ENCODE measurements around the gene GVQW3.

The GVQW3 gene

GRCh38 chr11:76380977-76381719 is at the start of gene GVQW3, which contains the start of gene THAP12:
TSS of gene GVQW3 (plus strand) at chr11:76381323. CDS start at chr11:76381829, 506 bp downstream.
TSS of gene THAP12 (minus strand) at chr11:76381132. CDS start at chr11:76380836, 296 bp downstream.
- peak; percentile 57 for TF ChIP-seq CTCF (IDR thresholded peaks at IDR 0.05; ENCODE audit: control insufficient read depth, extremely low read depth, insufficient read depth)
- peak within 1 kb of the TSS; percentile 56 for H3K4me3 ChIP-seq (ENCODE audit: low read depth, low read length)
- DNase-seq (ENCODE audit: low read depth): peak; percentile 88

DNA sequence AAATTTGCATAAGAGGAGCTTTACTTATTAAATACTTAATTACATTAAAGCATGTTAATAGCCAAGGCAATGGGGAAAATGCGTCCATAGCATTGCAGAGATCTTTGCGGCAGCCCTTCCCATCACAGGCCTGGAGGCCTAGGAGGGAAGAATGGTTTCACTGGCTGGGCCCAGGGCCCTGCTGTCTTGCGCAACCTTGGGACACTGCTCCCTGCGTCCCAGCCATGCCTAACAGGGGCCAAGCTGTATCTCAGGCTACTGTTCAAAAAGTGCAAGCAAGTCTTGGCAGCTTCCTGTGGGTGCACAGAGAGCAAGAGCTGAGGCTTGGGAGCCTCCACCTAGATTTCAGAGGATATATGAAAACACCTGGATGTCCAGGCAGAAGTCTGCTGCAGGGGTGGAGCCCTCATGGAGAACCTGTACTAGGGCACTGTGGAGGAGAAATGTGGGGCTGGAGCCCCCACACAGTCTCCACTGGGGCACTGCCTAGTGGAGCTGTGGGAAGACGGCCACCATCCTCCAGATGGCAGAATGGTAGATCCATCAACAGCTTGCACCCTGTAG is 46.2 kb upstream of the GVQW3 start:
- no peak for DNase-seq (ENCODE audit: low read depth)
- TF ChIP-seq CTCF (IDR thresholded peaks at IDR 0.05; ENCODE audit: control insufficient read depth, extremely low read depth, insufficient read depth): no peak

GRCh38 chr11:76335842-76336241 is 45.3 kb upstream of the GVQW3 start:
- no peak for DNase-seq (ENCODE audit: low read depth)
- TF ChIP-seq CTCF (IDR thresholded peaks at IDR 0.05; ENCODE audit: control insufficient read depth, extremely low read depth, insufficient read depth): no peak
- H3K4me3 ChIP-seq (ENCODE audit: low read depth, low read length): no peak overlapping the region

More for the DNA sequence above, 46.2 kb upstream of the GVQW3 start:
- no peak overlapping the region for H3K4me3 ChIP-seq (ENCODE audit: low read depth, low read length)

DNA sequence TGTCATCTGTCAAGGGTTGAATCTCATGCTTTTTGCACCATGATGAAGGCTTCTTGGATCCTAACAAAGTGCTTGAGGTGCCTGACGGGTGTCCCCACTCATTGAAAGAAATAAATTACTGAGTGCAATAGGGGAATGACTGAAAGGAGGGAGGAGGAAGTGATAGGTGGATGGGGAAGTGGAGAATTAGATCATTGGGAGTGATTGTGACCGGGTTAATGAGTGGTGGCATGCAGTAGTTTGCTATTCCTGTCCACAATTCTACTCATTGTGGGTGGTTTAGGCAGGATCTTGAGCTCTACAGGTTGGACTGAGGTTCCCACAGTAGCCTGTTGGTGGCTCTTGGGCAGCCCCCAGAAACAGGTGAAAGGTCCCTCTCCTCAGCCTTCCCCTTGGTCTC is 44.5 kb upstream of the GVQW3 start:
- no peak for TF ChIP-seq CTCF (IDR thresholded peaks at IDR 0.05; ENCODE audit: control insufficient read depth, extremely low read depth, insufficient read depth)
- H3K4me3 ChIP-seq (ENCODE audit: low read depth, low read length): no peak overlapping the region
- DNase-seq (ENCODE audit: low read depth): no peak

GRCh38 chr11:76337469-76337868 is 43.7 kb upstream of the GVQW3 start:
- no peak overlapping the region for H3K4me3 ChIP-seq (ENCODE audit: low read depth, low read length)
- TF ChIP-seq CTCF (IDR thresholded peaks at IDR 0.05; ENCODE audit: control insufficient read depth, extremely low read depth, insufficient read depth): no peak
- DNase-seq (ENCODE audit: low read depth): no peak

DNA sequence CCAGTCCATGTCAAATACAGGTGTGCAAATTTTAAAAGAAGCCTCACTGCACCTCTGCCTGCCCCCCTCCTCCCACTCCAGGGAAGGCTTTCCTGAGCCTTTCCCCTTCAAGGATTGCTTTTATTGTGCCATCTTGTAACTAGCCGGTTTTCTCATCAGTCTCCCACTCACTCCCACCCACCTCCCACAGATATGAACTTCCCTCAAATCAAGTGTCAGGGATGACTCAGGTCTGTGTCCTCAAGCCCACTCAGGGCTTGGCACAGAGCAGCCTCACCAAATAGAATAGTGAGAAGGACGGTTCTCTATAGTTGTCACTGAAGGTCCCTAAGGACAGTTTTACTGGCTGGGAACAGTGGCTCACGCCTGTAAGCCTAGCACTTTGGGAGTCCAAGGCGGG is 43.2 kb upstream of the GVQW3 start:
- no peak overlapping the region for H3K4me3 ChIP-seq (ENCODE audit: low read depth, low read length)
- no peak for DNase-seq (ENCODE audit: low read depth)
- TF ChIP-seq CTCF (IDR thresholded peaks at IDR 0.05; ENCODE audit: control insufficient read depth, extremely low read depth, insufficient read depth): no peak

Measured in LNCaP clone FGC (cell line).